Right atrium auricular region (tissue), 2 donors: Measurements from ENCODE around the gene C2orf76. TPM values are rescaled to one million over a fixed set of nuclear protein-coding genes. Genes with fewer than 3 reads are reported as not detected.

Experiments used
- DNase-seq: peaks from one replicate; pipeline ENCODE4 v3.0.0-alpha.2; 2019; ENCODE audit warnings: low spot score
- H3K27ac ChIP-seq, 2 donors: fragments of 200-600 bp; sonication (generic); 1 replicate in 1 of 2; 2 replicates in 1 of 2; pipeline ENCODE4 v1.5.1; 2016 to 2019
- H3K27me3 ChIP-seq, 2 donors: fragments of 200-600 bp; sonication (generic); one replicate each; pipeline versions ENCODE4 v1.5.1 to v1.6.0; 2017 to 2019
- H3K36me3 ChIP-seq: fragments of 200-600 bp; sonication (generic); one replicate; pipeline ENCODE4 v1.5.1; 2016
- H3K4me1 ChIP-seq, 2 donors: fragments of 200-600 bp; sonication (generic); one replicate each; pipeline versions ENCODE4 v1.5.1 to v1.6.0; 2017 to 2019
- H3K4me3 ChIP-seq, 2 donors: fragments of 200-600 bp; sonication (generic); 1 replicate in 1 of 2; 2 replicates in 1 of 2; pipeline ENCODE4 v1.5.1; 2017 to 2019; ENCODE audit warnings: mild to moderate bottlenecking in 1 of 2, moderate library complexity in 1 of 2
- H3K9me3 ChIP-seq, 2 donors: fragments of 200-600 bp; sonication (generic); one replicate each; pipeline ENCODE4 v1.5.1; 2019
- CTCF ChIP-seq, 2 donors: fragments of 200-600 bp; sonication (generic); IDR thresholded peaks; one replicate each; pipeline ENCODE4 v1.5.1; 2019; ENCODE audit warnings: antibody characterized with exemption in 2 of 2
- total RNA-seq, 2 donors: library from RNA; depleted of rRNA; stranded (reverse); fragments of >200 nt; gene quantifications; one replicate each; pipeline ENCODE4 v1.1.0, GENCODE V29; 2016

Gene C2orf76
- total RNA-seq, 2 donors from 2014 or later, result 8.1 to 11.1 TPM

DNA sequence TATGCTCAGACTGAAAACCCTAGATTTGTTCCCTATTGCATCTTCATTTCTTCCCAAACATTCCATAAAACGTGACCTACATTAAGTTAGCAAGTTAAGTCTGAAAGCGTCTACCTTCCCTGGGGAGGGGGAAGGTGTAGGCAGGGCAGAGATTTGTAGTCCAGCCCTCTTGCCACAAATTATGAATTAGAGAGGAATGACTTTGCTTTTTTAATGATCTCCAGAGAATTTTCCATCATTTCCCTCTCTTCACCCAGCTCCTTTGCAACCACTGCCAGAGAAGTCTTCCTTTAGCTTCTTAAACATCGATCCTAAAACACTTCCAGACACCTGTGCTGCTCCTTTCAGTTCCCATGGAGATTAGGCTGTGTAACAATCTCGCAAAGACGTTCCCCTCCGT lies 1.2 kb downstream of the C2orf76 start:
- DNase-seq, result no peak
- Histone ChIP-seq H3K4me1 (peaks cover 0 to 36% of the 10 kb centered on the region in 2 donors), H3K27ac (peak overlapping the region; percentile 87 to 97), H3K9me3 (no peaks in the 10 kb centered on the region), H3K36me3 (peaks cover 17% of the 10 kb centered on the region), H3K4me3 (peak overlapping the region; percentile 65 to 87), H3K27me3 (no peaks in the 10 kb centered on the region)
- no peak for TF ChIP-seq CTCF (IDR thresholded peaks at IDR 0.05)

DNA sequence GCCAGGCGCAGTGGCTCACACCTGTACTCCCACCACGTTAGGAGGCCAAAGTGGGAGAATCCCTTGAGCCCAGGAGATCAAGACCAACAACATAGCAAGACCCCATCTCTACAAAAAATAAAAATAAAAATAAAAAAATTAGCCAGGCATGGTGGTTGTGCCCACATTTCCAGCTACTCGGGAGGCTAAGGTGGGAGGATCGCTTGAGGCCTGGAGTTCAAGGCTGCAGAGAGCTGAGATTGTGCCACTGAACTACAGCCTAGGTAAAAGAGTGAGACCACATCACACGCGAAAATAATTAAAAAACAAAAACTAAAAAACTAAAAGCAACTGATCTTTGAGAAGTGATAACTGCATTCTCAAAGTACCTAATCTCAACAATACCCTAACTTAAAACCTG lies 1.8 kb downstream of the C2orf76 start:
- H3K27ac ChIP-seq, result no peak overlapping the region
- H3K27me3 ChIP-seq, result no peaks in the 10 kb centered on the region
- peaks cover 0 to 36% of the 10 kb centered on the region in 2 donors for H3K4me1 ChIP-seq
- TF ChIP-seq CTCF (IDR thresholded peaks at IDR 0.05), result no peak
- no peak for DNase-seq
- H3K9me3 ChIP-seq, result no peaks in the 10 kb centered on the region
- peaks cover 16% of the 10 kb centered on the region for H3K36me3 ChIP-seq
- H3K4me3 ChIP-seq, result no peak overlapping the region

DNA sequence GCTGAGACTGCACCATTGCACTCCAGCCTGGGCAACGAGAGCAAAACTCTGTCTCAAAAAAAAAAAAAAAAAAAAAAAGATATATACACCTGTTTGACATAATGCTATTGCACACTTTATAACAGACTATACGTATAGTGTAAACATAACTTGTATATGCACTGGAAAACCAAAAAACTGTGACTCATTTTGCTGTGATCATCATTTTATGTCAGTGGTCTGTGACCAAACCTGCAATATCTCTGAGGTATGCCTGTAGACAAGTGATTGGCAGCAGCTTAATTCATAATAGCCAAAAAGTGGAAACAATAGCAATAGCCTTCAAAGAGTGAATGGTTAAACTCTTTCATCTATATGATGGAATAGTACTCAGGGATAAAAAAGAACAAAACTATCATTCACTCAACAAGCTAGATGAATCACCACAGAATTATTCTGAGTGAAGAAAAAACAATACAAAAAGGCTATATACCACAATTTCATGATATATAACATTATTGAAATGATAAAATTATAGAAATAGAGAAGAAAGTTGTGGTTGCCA lies 6.1 kb downstream of the C2orf76 start:
- no peak for DNase-seq
- no peak overlapping the region for H3K27ac ChIP-seq
- peaks cover 0 to 26% of the 10 kb centered on the region in 2 donors for H3K4me1 ChIP-seq
- no peaks in the 10 kb centered on the region for H3K9me3 ChIP-seq
- no peak overlapping the region for H3K4me3 ChIP-seq
- TF ChIP-seq CTCF (IDR thresholded peaks at IDR 0.05), result no peak
- no peaks in the 10 kb centered on the region for H3K27me3 ChIP-seq
- no peaks in the 10 kb centered on the region for H3K36me3 ChIP-seq

DNA sequence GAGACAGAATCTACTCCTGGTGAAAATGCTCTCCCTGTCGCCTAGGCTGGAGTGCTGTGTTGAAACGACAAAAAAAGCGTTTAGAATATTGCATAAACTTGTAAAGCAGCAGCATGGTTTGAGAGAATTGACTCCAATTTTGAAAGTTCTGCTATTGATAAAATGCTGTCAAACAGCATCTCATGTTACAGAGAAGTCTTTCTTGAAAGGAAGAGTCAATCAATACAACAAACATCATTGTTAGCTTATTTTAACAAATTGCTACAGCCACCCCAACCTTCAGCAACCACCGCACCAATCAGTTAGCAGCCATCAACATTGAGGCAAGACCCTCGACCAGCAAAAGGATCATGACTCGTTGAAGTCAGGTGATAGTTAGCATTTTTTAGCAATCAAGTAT lies 6.9 kb downstream of the C2orf76 start:
- peaks cover 0 to 26% of the 10 kb centered on the region in 2 donors for H3K4me1 ChIP-seq
- H3K27me3 ChIP-seq, result no peaks in the 10 kb centered on the region
- no peaks in the 10 kb centered on the region for H3K9me3 ChIP-seq
- TF ChIP-seq CTCF (IDR thresholded peaks at IDR 0.05), result no peak
- no peak overlapping the region for H3K27ac ChIP-seq
- H3K36me3 ChIP-seq, result no peaks in the 10 kb centered on the region
- DNase-seq, result no peak
- H3K4me3 ChIP-seq, result no peak overlapping the region

GRCh38 chr2:119354860-119355259 lies 11.8 kb downstream of the C2orf76 start:
- peaks cover 0 to 46% of the 10 kb centered on the region in 2 donors for H3K4me1 ChIP-seq
- no peak overlapping the region for H3K4me3 ChIP-seq
- no peaks in the 10 kb centered on the region for H3K27me3 ChIP-seq
- H3K9me3 ChIP-seq, result no peaks in the 10 kb centered on the region
- no peak for TF ChIP-seq CTCF (IDR thresholded peaks at IDR 0.05)
- no peak for DNase-seq
- H3K36me3 ChIP-seq, result no peaks in the 10 kb centered on the region
- no peak overlapping the region for H3K27ac ChIP-seq

DNA sequence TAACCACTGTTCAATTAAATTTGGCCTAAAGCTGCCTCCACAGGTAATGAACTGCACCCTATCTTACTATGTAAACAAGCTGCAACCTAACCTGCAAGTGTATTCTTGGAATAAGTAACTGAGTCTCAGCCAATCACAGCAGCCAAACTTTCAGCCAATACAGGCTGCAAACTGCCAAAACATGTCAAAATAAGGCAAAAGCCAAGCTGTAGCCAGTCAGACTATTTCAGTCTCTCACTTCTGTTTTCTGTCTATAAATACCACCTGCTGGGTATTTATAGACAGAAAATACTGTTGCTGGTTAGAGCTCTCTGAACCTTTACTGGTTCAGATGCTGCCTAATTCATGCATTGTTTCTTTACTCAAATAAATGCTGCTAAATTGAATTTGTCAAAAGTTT lies 14.3 kb downstream of the C2orf76 start:
- H3K4me1 ChIP-seq, result peaks cover 0 to 45% of the 10 kb centered on the region in 2 donors
- DNase-seq, result no peak
- H3K36me3 ChIP-seq, result no peaks in the 10 kb centered on the region
- H3K27me3 ChIP-seq, result no peaks in the 10 kb centered on the region
- TF ChIP-seq CTCF (IDR thresholded peaks at IDR 0.05), result no peak
- no peak overlapping the region for H3K4me3 ChIP-seq
- no peaks in the 10 kb centered on the region for H3K9me3 ChIP-seq
- peak overlapping the region; percentile 69 to 73 for H3K27ac ChIP-seq
